Aorta (tissue), 4 donors: Measurements from ENCODE around the gene KCNIP3. TPM values are rescaled to one million over a fixed set of nuclear protein-coding genes. Genes with fewer than 3 reads are reported as not detected.

ENCODE experiments used
- polyA plus RNA-seq, 2 donors: library from polyadenylated mRNA; stranded (reverse); fragments of 200-250 nt; gene quantifications; one replicate each; pipeline ENCODE4 v1.2.3, GENCODE V29; 2013
- total RNA-seq, 2 donors: library from RNA; stranded (reverse); fragmentation: NEBNext Ultra II Directional; extraction: Animal tissue kit (Norgen Biotek cat#: 25700); gene quantifications; one replicate each; pipeline ENCODE4 v1.2.1, GENCODE V29; 2021
- donor health status: healthy with polysubstance abuse.
- donor health status: Bipolar disorder and iron deficiency.
- donor health status: DM: no; HTN: no; CAD: no.
- donor health status: DM: yes; HTN: yes; CAD: no.

The KCNIP3 gene
- total and polyA plus RNA-seq, 4 donors, result 2.9 to 10.7 (median 7.7) TPM

Other genes with a start within 250 kb of the KCNIP3 start
- 10 to 100 TPM; 31.2 to 38.3 TPM for gene MRPS5, start 175.5 kb upstream of the KCNIP3 start, total RNA-seq
- gene MRPS5, start 175.5 kb upstream of the KCNIP3 start, polyA plus RNA-seq, result 10 to 100 TPM; 34.3 to 57.1 TPM
- gene ZNF514, start 137.5 kb upstream of the KCNIP3 start, total RNA-seq, result 10 to 100 TPM; 13.9 to 30.7 TPM
- 10 to 100 TPM in 1 of 2 donors, 1 to 10 TPM in 1; 7.6 to 16.9 TPM for gene ZNF514, start 137.5 kb upstream of the KCNIP3 start, polyA plus RNA-seq
- gene ZNF2, start 131.5 kb upstream of the KCNIP3 start, total RNA-seq, result 1 to 10 TPM; 3.1 to 5.9 TPM
- gene ZNF2, start 131.5 kb upstream of the KCNIP3 start, polyA plus RNA-seq, result 1 to 10 TPM; 1.3 to 2.3 TPM
- gene ZNF892, start 89.8 kb upstream of the KCNIP3 start, total RNA-seq, result 1 to 10 TPM; 4.3 to 8.3 TPM
- gene ZNF892, start 89.8 kb upstream of the KCNIP3 start, polyA plus RNA-seq, result under 1 TPM in 1 of 2 donors, not detected in 1; 0.64 TPM
- gene PROM2, start 22.9 kb upstream of the KCNIP3 start, total RNA-seq, result 1 to 10 TPM; 1.4 to 2.8 TPM
- 1 to 10 TPM in 1 of 2 donors, not detected in 1; 1.4 TPM for gene PROM2, start 22.9 kb upstream of the KCNIP3 start, polyA plus RNA-seq
- 10 to 100 TPM; 17.7 to 23.3 TPM for gene FAHD2A, start 105.4 kb downstream of the KCNIP3 start, total RNA-seq
- gene FAHD2A, start 105.4 kb downstream of the KCNIP3 start, polyA plus RNA-seq, result 10 to 100 TPM; 22.4 to 22.8 TPM
- not detected for gene TRIM43B, start 187.4 kb downstream of the KCNIP3 start, total RNA-seq
- gene TRIM43B, start 187.4 kb downstream of the KCNIP3 start, polyA plus RNA-seq, result not detected